GM23338 (cell line): ENCODE data around the gene FAM209A. TPM values are rescaled to one million over a fixed set of nuclear protein-coding genes. Genes with fewer than 3 reads are reported as not detected.

Experiments used
- ATAC-seq: fragments of 200-7000 bp; cut with Tn5 transposase; 3 replicates; pipeline ENCODE4 v1.9.1; 2020
- DNase-seq: peaks from one replicate; pipeline ENCODE4 v3.0.0-alpha.2; 2015; ENCODE audit warnings: low spot score
- H2AFZ ChIP-seq: fragments of 200-600 bp; sonication (generic); 2 replicates; pipeline ENCODE4 v1.8.0; 2016; ENCODE audit warnings: antibody characterized with exemption, mild to moderate bottlenecking, moderate library complexity
- H3F3A ChIP-seq: fragments of 200-600 bp; sonication (generic); replicated peaks from 2 replicates; pipeline ENCODE4 v1.8.0; 2017; ENCODE audit warnings: antibody characterized with exemption, mixed run types, low read depth
- H3K27ac ChIP-seq: fragments of 200-600 bp; sonication (generic); 2 replicates; pipeline ENCODE4 v1.6.1; 2016; ENCODE audit warnings: low read depth
- H3K27me3 ChIP-seq: fragments of 200-600 bp; sonication (generic); 2 replicates; pipeline ENCODE4 v1.8.0; 2016; ENCODE audit warnings: mild to moderate bottlenecking, mixed run types, moderate library complexity; ENCODE audit not compliant: insufficient read depth
- H3K36me3 ChIP-seq: fragments of 200-600 bp; sonication (generic); 2 replicates; pipeline ENCODE4 v1.8.0; 2016; ENCODE audit warnings: mild to moderate bottlenecking; ENCODE audit not compliant: insufficient read depth
- H3K4me1 ChIP-seq: fragments of 200-600 bp; sonication (generic); 2 replicates; pipeline ENCODE4 v1.8.0; 2016; ENCODE audit warnings: mild to moderate bottlenecking, moderate library complexity; ENCODE audit not compliant: insufficient read depth
- H3K4me2 ChIP-seq: fragments of 200-600 bp; sonication (generic); 2 replicates; pipeline ENCODE4 v1.7.1; 2017; ENCODE audit warnings: mixed run types
- H3K4me3 ChIP-seq: fragments of 200-600 bp; sonication (generic); 2 replicates; pipeline ENCODE4 v1.6.1; 2016; ENCODE audit warnings: mixed run types
- H3K79me2 ChIP-seq: fragments of 200-600 bp; sonication (generic); replicated peaks from 2 replicates; pipeline ENCODE4 v1.8.0; 2017; ENCODE audit warnings: mild to moderate bottlenecking; ENCODE audit not compliant: insufficient read depth
- H3K9me2 ChIP-seq: fragments of 200-600 bp; sonication (generic); 2 replicates; pipeline ENCODE4 v1.8.0; 2017; ENCODE audit not compliant: insufficient read depth
- H4K20me1 ChIP-seq: fragments of 200-600 bp; sonication (generic); replicated peaks from 2 replicates; pipeline ENCODE4 v1.8.0; 2017; ENCODE audit warnings: mild to moderate bottlenecking; ENCODE audit not compliant: insufficient read depth
- H3K27ac Mint-ChIP-seq: 2 replicates; pipeline ENCODE4 v1.8.0; 2020; ENCODE audit warnings: inconsistent platforms, mild to moderate bottlenecking, moderate library complexity, mixed read lengths
- H3K27me3 Mint-ChIP-seq: 3 replicates; pipeline ENCODE4 v1.8.0; 2022; ENCODE audit warnings: low read depth, mild to moderate bottlenecking, moderate library complexity, mixed read lengths, inconsistent platforms; ENCODE audit not compliant: insufficient read depth, poor library complexity
- H3K36me3 Mint-ChIP-seq: 3 replicates; pipeline ENCODE4 v1.8.0; 2021; ENCODE audit warnings: low read depth, mild to moderate bottlenecking, inconsistent platforms, moderate library complexity, mixed read lengths
- H3K4me1 Mint-ChIP-seq: 3 replicates; pipeline ENCODE4 v1.8.0; 2020; ENCODE audit warnings: mild to moderate bottlenecking, inconsistent platforms, mixed read lengths
- H3K4me3 Mint-ChIP-seq: 3 replicates; pipeline ENCODE4 v1.8.0; 2021; ENCODE audit warnings: moderate library complexity, mild to moderate bottlenecking, inconsistent platforms, mixed read lengths
- H3K9me3 Mint-ChIP-seq: 3 replicates; pipeline ENCODE4 v1.8.0; 2020; ENCODE audit warnings: moderate library complexity, mild to moderate bottlenecking, inconsistent platforms, mixed read lengths
- CREB1 ChIP-seq: fragments of 250-450 bp; sonication (Bioruptor Pico); IDR thresholded peaks from 2 replicates; pipeline ENCODE4 v1.5.0; 2020; ENCODE audit warnings: low read depth, mild to moderate bottlenecking, moderate library complexity
- CTCF ChIP-seq, 2 experiments: fragments of 200-600 bp in 1 of 2; sonication (generic) in 1 of 2; conservative IDR thresholded peaks; 2 replicates each; pipeline versions ENCODE4 v1.5.1 to v1.6.1; 2016 to 2017; ENCODE audit warnings: antibody characterized with exemption in 2 of 2, low read depth in 2 of 2, mild to moderate bottlenecking in 2 of 2, moderate library complexity in 1 of 2
- ETS1 ChIP-seq: IDR thresholded peaks from 2 replicates; pipeline ENCODE4 v1.6.1; 2016; ENCODE audit warnings: antibody characterized with exemption
- EZH2 ChIP-seq: fragments of 200-600 bp; sonication (generic); IDR thresholded peaks from one replicate; pipeline ENCODE4 v1.8.0; 2017; ENCODE audit warnings: antibody characterized with exemption, mild to moderate bottlenecking, low read depth; ENCODE audit not compliant: unreplicated experiment
- EZH2phosphoT487 ChIP-seq: fragments of 200-600 bp; sonication (generic); IDR thresholded peaks from one replicate; pipeline ENCODE4 v1.8.1; 2018; ENCODE audit warnings: antibody characterized with exemption; ENCODE audit not compliant: unreplicated experiment
- JUNB ChIP-seq: IDR thresholded peaks from one replicate; pipeline ENCODE4 v1.6.1; 2016; ENCODE audit warnings: antibody characterized with exemption; ENCODE audit not compliant: unreplicated experiment
- NANOG ChIP-seq: IDR thresholded peaks from 2 replicates; pipeline ENCODE4 v1.6.1; 2016; ENCODE audit warnings: antibody characterized with exemption, borderline replicate concordance
- POLR2AphosphoS5 ChIP-seq: IDR thresholded peaks from 2 replicates; pipeline ENCODE4 v1.6.1; 2016; ENCODE audit warnings: antibody characterized with exemption, low read depth
- REST ChIP-seq: IDR thresholded peaks from one replicate; pipeline ENCODE4 v1.6.1; 2018; ENCODE audit warnings: antibody characterized with exemption; ENCODE audit not compliant: unreplicated experiment
- STAT1 ChIP-seq: IDR thresholded peaks from one replicate; pipeline ENCODE4 v1.6.1; 2016; ENCODE audit warnings: antibody characterized with exemption; ENCODE audit not compliant: unreplicated experiment
- ZNF114 ChIP-seq: fragments of 250-450 bp; sonication (Bioruptor Pico); IDR thresholded peaks from 2 replicates; pipeline ENCODE4 v1.5.0; 2020; ENCODE audit warnings: mild to moderate bottlenecking, moderate library complexity
- ZNF331 ChIP-seq: fragments of 250-450 bp; sonication (Bioruptor Pico); IDR thresholded peaks from 2 replicates; pipeline ENCODE4 v1.5.0; 2020; ENCODE audit warnings: low read depth, mild to moderate bottlenecking, moderate library complexity
- ZNF462 ChIP-seq: fragments of 250-450 bp; sonication (Bioruptor Pico); IDR thresholded peaks from 2 replicates; pipeline ENCODE4 v1.5.0; 2020; ENCODE audit warnings: mild to moderate bottlenecking, moderate library complexity
- polyA plus RNA-seq: library from polyadenylated mRNA; unstranded; fragments of >200 nt; fragmentation: Nextera tagmentation; extraction: Ambion mirVana; gene quantifications from 2 replicates; pipeline ENCODE4 v1.2.1, GENCODE V29; 2016
- total RNA-seq: library from RNA; depleted of rRNA; stranded (reverse); fragments of >200 nt; shearing (Covaris generic); gene quantifications from 2 replicates; pipeline ENCODE4 v1.2.3, GENCODE V29; 2014

The FAM209A gene
- total and polyA plus RNA-seq, 2 experiments from 2014 or later = not detected

GRCh38 chr20:56575157-56575556 lies 50.6 kb downstream of the FAM209A start:
- Histone ChIP-seq H3K27me3 (no peaks in the 10 kb centered on the region), H3K36me3 (no peaks in the 10 kb centered on the region), H3F3A (no peaks in the 10 kb centered on the region), H3K4me2 (no peak overlapping the region), H3K79me2 (no peaks in the 10 kb centered on the region), H3K4me1 (no peaks in the 10 kb centered on the region), H2AFZ (no peak overlapping the region), H4K20me1 (no peaks in the 10 kb centered on the region), H3K9me2 (no peaks in the 10 kb centered on the region), H3K27ac (no peak overlapping the region), H3K4me3 (no peak overlapping the region)
- no peak for ATAC-seq
- H3K27ac Mint-ChIP-seq = no peak overlapping the region
- H3K4me1 Mint-ChIP-seq = peaks cover 8% of the 10 kb centered on the region; the same call in 2 of the 3 replicates
- no peaks in the 10 kb centered on the region; the same call in 2 of the 3 replicates for H3K36me3 Mint-ChIP-seq
- peaks cover 12% of the 10 kb centered on the region; the same call in 2 of the 3 replicates for H3K9me3 Mint-ChIP-seq
- no peak overlapping the region for H3K4me3 Mint-ChIP-seq
- H3K27me3 Mint-ChIP-seq = peaks cover 5% of the 10 kb centered on the region
- TF ChIP-seq ZNF462 (CRISPR knock-in tag) (no peak), CTCF (conservative IDR thresholded peaks at IDR 0.05; ENCODE audit: low read depth in 2 of 2) (no peak), REST (no peak), POLR2AphosphoS5 (no peak), EZH2phosphoT487 (no peak), CREB1 (CRISPR knock-in tag) (no peak), ZNF114 (CRISPR knock-in tag) (no peak), JUNB (no peak), ETS1 (no peak), STAT1 (no peak), NANOG (no peak), ZNF331 (no peak), EZH2 (no peak)
- no peak for DNase-seq
